C4-2B (cell line): ENCODE results near the gene ZNF567.

Experiments
- ZFX ChIP-seq: fragments of 450-650 bp; IDR thresholded peaks from 2 replicates; pipeline ENCODE4 v1.6.1; 2017
- TF ChIP-seq, protein P1 (sequence below): fragments of 450-650 bp; conservative IDR thresholded peaks from 2 replicates; pipeline ENCODE4 v1.5.1; 2017; ENCODE audit warnings: mild to moderate bottlenecking

DNA sequence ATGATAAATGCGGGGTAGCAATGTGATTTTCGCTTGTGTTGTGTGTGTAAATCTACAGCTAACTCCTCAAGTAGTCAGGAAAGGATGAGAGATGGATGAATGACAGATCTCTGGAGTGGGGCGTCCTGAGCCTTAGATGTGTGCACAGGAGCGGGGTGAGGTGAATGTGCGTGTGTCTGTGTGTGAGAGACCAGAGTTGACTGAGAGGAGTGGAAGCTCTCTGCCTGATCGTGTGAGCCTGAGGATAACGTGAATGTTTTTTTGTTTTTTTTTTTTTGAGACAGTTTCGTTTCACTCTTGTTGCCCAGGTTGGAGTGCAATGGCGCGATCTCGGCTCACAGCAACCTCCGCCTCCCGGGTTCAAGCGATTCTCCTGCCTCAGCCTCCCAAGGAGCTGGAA, 21.6 kb upstream of the ZNF567 start:
- TF ChIP-seq, protein P1, sequence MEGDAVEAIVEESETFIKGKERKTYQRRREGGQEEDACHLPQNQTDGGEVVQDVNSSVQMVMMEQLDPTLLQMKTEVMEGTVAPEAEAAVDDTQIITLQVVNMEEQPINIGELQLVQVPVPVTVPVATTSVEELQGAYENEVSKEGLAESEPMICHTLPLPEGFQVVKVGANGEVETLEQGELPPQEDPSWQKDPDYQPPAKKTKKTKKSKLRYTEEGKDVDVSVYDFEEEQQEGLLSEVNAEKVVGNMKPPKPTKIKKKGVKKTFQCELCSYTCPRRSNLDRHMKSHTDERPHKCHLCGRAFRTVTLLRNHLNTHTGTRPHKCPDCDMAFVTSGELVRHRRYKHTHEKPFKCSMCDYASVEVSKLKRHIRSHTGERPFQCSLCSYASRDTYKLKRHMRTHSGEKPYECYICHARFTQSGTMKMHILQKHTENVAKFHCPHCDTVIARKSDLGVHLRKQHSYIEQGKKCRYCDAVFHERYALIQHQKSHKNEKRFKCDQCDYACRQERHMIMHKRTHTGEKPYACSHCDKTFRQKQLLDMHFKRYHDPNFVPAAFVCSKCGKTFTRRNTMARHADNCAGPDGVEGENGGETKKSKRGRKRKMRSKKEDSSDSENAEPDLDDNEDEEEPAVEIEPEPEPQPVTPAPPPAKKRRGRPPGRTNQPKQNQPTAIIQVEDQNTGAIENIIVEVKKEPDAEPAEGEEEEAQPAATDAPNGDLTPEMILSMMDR = no peak
- TF ChIP-seq ZFX = no peak
